Right kidney (tissue), 1 donor: ENCODE results near the gene PMM2.
A peak's percentile ranks its signal among the peaks of the same experiment; 100 is the strongest.
"Not testable (repeated sequence)": the region's sequence is repeated elsewhere in the genome, so short reads cannot be mapped to it uniquely, and the experiment has no call there.

Experiments used
- DNase-seq: peaks from one replicate; pipeline ENCODE4 v3.0.0-alpha.2; 2016

PMM2 gene

DNA sequence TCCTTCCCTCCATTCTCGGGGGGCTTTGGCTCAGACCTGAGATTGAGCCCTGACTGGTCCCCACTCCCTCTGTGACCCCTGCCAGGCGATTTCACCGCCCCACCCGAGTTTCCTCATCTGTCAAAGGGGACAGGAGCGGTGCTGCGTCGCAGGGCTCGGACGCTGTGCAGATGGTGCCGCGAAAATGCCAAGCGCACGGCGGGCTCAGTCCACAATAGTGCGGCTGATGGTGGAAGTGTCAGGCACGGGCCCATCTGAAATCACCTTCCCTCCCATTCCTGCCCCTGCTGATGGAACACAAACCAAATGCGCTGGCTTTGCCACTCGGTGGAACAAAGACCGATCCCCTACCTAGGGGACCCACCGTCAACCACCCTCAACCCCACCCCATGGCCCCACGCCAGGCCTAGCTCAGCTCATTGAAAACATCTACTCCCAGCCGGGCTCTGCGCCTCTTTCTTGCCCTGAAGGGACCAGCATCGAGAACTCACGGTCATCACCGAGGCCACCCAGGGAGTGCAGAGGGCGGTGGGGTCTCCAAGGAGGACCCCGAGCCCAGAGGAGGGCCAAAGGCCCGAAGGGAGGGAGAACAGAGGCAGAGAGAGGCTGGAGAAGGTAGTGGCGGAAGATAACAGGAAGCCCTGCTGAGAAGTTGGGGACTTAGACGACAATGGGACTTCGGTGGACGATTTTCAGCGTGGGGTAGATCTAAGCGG is 69.7 kb downstream of the PMM2 start:
- peak; percentile 63 for DNase-seq

- DNase-seq: peak; percentile 69
Observed at GRCh38 chr16:8867932-8868415, 70.3 kb downstream of the PMM2 start.

DNA sequence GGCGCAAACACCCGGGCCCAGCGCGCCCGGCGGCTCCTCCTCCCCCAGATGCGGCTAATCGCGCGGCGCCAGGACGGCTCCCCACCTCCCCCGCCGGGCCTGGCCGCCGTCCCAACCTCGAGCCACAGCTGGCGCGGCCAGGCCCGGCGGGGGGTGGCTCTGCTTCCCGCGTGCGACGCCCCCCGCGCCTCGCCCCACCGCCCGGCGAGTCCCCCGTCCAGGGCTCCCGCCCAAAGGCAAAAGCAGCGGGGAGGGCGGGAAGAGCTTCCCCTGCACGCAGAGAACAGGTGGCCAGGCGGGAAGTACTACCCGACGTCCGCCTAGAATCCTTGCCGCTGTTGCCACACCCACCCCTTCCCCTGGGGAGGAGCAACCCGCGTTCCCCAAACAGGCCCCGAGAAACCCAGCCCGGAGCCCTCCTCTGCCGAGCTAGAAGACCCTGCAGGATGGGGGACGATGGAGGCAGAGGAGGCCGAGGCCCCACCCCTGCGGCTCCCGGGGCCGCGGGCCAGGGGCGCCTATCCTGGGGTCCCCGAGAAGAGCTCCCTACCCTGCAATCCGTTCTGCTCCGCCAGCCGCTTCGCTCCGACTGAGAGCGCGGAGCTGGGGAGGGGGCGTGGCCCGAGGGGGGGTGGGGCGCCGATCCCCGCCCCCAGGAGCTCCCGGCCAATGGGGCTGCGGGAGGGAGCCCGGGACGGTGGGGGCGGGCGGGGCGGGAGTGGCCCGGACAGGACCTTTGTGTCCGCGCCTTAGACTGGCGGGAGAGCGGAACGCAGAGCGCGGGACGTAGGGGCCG is 71.0 kb downstream of the PMM2 start, which contains the start of gene CARHSP1:
Gene CARHSP1 (minus strand): TSS at position 591 of the 796 bp plus-strand sequence. CDS start 9,678 bp downstream, outside the sequence.
- peak; percentile 93 for DNase-seq

GRCh38 chr16:8869212-8869987 is 71.8 kb downstream of the PMM2 start:
- DNase-seq: peak; percentile 69

DNA sequence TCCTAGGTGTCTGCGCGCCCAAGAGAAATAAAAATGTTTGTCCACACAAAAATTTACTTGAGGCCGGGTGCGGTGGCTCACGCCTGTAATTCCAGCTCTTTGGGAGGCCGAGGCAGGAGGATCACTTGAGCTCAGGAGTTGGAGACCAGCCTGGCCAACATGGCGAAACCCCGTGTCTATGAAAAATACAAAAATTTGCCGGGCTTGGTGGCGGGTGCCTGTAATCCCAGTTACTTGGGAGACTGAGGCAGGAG is 72.3 kb downstream of the PMM2 start:
- not testable (repeated sequence) for DNase-seq

GRCh38 chr16:8872071-8872470 is 74.4 kb downstream of the PMM2 start:
- no peak for DNase-seq

DNA sequence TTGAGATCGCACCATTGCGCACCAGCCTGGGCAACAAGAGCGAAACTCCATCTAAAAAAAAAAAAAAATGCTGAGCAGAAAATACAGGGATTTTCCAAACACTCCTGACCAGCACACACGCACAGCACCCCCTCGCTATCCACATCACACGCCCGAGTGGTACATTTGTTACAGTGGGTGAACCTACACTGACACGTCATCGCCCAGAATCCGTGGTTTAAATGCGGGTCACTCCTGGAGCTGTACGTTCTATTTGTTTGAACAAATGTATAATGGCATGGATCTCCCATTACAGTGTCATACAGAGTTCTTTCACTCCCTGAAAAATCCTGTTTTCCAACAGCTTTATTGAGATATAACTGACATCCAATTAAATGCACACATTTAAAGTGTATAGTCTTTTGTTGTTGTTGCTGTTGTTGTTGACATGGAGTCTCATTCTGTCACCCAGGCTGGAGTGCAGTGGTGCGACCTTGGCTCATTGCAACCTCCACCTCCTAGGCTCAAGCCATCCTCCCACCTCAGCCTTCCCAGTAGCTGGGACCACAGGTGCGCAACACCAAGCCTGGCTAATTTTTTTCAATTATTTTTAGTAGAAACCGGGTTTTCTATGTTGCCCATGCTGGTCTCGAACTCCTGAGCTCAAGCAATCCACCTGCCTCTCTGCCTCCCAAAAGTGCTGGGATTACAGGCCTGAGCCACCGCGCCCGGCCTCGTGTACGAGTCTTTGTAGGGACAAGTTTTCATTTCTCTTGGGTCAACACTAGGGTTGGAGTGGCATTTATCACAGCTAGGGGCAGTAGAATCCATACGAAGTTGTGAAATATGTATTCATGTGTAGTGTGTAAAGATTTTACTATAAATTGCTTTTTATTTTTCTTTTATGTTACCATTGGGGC is 75.6 kb downstream of the PMM2 start:
- no peak for DNase-seq

DNA sequence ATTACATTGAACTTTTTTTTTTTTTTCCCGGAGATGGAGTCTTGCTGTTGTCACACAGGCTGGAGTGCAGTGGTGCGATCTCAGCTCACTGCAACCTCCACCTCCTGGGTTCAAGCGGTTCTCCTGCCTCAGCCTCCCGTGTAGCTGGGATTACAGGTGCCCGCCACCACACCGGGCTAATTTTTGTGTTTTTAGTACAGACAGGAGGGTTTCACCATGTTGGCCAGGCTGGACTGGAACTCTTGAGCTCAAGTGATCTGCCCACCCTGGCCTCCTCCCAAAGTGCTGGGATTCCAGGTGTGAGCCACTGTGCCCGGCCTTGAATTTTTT is 76.2 kb downstream of the PMM2 start:
- DNase-seq: not testable (repeated sequence)

- no peak for DNase-seq
Observed at GRCh38 chr16:8874388-8874787, 76.7 kb downstream of the PMM2 start.

DNA sequence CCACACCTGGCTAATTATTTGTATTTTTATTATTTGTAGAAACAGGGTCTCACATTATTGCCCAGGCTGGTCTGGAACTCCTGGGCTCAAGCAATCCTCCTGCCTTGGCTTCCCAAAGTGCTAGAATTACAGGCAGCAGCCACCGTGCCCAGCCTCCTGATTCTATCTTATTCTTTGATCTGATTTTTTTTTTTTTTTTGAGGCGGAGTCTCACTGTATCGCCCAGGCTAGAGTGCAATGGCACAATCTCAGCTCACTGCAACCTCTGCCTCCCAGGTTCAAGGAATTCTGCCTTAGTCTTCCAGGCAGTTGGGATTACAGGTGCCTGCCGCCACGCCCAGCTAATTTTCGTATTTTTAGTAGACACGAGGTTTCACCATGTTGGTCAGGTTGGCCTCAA is 77.7 kb downstream of the PMM2 start:
- DNase-seq: not testable (repeated sequence)

GRCh38 chr16:8877894-8878522 is 80.4 kb downstream of the PMM2 start:
- no peak for DNase-seq

DNA sequence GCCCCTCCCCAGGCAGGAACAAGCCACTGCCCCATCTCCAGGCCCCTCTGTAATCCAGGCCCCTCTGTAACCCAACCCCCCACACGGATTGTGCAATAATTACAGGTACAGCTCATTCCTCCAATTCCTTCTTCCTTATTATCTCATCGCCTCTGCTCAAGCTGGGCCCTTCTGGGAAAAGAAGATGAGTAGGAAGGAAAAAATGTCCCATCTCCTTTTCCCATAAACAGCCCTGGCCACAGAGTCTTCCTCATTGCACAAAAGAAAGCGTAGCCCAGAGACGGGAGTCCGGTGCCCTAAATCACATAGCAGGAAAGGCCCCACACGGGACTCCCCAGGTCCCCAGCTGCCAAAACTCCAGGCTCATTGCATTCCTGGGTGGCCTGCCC is 80.9 kb downstream of the PMM2 start:
- DNase-seq: no peak

GRCh38 chr16:8880839-8881510 is 83.3 kb downstream of the PMM2 start:
- DNase-seq: no peak

DNA sequence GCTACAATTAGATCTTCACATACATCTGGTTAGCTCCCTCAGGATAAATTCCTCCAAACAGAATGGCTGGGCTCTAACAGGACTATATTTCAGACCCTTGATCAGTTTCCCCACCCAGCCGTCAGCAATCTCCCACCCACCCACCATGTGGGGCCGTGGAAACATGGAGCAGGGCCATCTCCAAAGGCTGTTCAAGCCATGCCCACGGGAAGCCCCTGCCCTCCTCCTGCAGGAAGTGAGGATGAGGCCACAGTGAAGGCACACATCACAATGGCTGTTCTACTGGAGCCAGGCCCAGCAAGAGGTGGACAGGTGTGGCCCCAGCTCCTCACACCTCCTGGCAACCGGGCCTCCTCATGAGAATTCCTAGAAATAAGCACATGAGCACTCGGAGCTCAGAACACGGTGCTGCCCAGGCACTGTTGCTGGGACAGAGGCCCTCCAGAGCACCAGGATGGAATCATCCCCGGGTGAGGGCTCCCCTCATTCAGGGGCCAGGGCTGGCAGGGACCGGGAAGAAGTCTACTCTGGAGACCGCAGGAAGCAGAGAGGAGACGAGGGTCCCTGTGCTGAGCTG is 84.5 kb downstream of the PMM2 start, which contains the start of gene LITAFD:
Gene LITAFD (plus strand): TSS at position 311 of the 577 bp plus-strand sequence. CDS start 2,005 bp downstream, outside the sequence.
- no peak for DNase-seq

DNA sequence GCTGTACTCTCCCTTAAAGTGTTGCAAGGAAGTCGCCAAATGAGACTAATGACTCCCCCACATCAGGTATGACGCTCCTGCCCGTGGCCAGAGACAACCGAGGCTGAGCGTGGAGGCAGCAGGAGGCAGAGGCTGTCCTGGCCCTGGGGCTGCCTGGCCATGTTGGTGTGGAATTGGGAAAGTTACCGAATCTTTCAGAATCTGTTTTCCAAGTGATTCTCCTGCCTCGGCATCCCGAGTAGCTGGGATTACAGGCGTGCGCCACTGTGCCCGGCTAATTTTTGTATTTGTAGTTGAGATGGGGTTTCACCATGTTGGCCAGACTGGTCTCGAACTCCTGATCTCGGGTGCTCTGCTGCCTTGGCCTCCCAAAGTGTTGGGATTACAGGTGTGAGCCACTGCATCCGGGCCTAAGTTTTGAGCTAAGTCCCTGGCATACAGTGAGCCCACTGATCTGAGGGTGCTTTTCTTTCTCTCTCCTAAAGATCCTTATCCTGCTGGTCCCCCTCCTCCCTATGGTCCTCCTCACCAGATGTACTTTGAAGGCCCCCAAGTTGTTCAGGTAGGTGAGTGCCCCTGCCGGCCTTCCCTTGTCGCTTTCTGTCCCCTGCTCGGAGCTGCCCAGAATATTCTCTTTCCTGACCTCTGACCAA is 85.2 kb downstream of the PMM2 start:
- no peak for DNase-seq

DNA sequence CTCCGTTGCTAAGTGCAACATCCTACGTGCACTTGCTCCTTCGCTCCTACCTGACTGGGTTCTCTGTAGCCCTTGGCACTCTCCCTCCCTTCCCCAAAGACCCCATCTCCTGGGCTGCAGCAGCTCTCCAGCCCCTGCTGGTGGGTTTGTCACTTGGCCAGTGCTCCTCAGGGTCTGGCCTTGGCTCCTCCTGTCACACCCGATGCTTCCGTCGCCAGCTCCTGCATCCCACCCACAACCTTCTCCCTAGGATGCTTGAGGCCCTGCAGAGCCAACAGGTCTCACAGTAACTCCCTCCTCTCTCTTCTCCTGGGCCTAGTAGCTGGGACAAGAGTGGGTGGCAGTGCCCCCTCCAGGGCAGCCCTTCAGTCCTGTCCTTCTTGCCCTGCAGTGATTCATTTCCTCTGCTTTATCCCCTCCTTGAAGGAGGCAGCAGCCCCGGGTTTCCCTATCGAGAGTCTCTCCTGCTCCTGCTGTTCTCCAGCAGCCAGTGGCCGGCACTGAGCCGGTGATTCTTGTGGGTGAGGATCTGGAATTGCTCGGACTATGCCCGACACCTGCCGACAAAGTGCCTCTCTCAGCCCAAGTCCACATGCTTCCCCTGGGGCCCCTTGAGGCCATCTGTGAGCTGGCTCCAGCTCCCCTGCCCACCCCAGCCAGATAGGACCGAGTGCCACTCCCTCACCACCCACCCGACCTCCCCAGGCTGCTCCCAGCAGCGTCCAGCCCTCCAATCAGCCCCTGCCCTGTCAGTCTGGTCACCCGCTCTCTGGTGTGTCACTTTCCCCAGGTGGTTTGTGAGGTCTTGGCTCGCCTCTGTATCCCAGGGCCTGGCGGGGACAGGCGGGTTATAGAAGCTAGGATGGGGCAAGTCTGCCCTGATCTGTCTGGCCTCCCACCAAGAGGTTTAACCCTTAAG is 88.3 kb downstream of the PMM2 start:
- no peak for DNase-seq

DNA sequence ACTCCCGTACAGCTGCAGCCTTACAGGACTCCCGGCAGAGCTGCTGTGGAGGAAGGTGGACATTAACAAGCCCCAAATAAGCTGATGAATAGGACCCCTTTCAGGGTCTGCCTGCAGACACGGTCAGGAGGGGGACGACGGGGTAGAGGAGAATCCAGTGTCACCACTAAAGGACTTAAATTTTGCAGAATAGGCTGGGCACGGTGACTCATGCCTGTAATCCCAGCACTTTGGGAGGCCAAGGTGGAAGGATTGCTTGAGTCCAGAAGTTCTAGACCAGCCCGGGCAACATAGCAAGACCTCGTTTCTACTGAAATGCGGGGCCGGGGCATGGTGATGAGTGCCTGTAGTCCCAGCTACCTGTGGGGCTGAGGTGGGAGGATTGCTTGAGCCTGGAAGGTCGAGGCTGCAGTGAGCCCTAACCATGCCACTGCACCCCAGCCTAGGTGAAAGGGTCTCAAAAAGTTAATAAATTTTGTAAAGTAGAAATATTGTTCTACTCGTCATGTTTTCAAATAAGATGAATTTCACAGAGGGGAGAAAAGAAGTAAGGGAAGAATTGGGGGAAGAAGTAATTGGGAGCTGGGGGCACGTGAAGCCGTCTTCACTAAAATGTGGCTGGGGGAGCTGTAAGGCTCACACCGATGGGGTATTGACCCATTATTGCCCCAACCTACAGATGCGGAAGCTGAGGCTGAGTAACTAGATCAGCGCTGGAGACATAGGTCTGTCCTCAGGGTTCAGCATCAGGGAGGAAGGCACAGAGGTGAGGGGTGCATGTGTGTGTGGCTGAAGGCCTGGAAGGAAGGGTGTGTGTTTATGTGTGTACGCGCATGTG is 89.2 kb downstream of the PMM2 start:
- DNase-seq: no peak

GRCh38 chr16:8887431-8887765 is 89.8 kb downstream of the PMM2 start:
- DNase-seq: no peak
